Measurements from ENCODE around the gene AIP.
A peak's percentile ranks its signal among the peaks of the same experiment; 100 is the strongest.
"Not testable (repeated sequence)": the region's sequence is repeated elsewhere in the genome, so short reads cannot be mapped to it uniquely, and the experiment has no call there.

The AIP gene

GRCh38 chr11:67464411-67465188 is 18.2 kb upstream of the AIP start:
- TF ChIP-seq, protein P1, sequence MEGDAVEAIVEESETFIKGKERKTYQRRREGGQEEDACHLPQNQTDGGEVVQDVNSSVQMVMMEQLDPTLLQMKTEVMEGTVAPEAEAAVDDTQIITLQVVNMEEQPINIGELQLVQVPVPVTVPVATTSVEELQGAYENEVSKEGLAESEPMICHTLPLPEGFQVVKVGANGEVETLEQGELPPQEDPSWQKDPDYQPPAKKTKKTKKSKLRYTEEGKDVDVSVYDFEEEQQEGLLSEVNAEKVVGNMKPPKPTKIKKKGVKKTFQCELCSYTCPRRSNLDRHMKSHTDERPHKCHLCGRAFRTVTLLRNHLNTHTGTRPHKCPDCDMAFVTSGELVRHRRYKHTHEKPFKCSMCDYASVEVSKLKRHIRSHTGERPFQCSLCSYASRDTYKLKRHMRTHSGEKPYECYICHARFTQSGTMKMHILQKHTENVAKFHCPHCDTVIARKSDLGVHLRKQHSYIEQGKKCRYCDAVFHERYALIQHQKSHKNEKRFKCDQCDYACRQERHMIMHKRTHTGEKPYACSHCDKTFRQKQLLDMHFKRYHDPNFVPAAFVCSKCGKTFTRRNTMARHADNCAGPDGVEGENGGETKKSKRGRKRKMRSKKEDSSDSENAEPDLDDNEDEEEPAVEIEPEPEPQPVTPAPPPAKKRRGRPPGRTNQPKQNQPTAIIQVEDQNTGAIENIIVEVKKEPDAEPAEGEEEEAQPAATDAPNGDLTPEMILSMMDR (IDR thresholded peaks at IDR 0.05; ENCODE audit: low read depth, low read length, missing control alignments), result no peak
- H3K4me3 ChIP-seq (ENCODE audit: low read depth, low read length), result peak overlapping the region; percentile 54
- in situ Hi-C loops (cut with HindIII; ENCODE audit: low sequenced_read_pairs), result no loop called here
- DNase-seq (ENCODE audit: low read depth), result no peak

- peak overlapping the region; percentile 54 for H3K4me3 ChIP-seq (ENCODE audit: low read depth, low read length)
- no peak for DNase-seq (ENCODE audit: low read depth)
- TF ChIP-seq, protein P1 (IDR thresholded peaks at IDR 0.05; ENCODE audit: low read depth, low read length, missing control alignments), result no peak
- in situ Hi-C loops (cut with HindIII; ENCODE audit: low sequenced_read_pairs), result no loop called here
These were observed 17.7 kb upstream of the AIP start for GRCh38 chr11:67465189-67465510.

DNA sequence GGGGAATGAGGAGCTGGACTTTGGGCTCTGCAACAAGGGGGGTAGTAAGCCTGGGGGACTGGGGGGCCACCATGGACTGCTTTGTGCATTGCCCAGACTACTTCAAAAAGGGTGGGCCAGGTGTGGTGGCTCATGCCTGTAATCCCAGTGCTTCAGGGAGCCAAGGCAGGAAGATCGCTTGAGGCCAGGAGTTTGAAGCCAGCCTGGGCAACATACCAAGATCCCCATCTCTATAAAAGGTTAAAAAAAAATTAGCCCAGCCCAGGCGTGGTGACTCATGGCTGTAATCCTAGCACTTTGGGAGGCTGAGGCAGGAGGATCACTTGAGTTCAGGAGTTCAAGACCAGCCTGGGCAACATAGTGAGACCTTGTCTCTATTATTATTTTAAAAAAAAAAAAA is 17.3 kb upstream of the AIP start:
- in situ Hi-C loops (cut with HindIII; ENCODE audit: low sequenced_read_pairs); DNase-seq (ENCODE audit: low read depth); H3K4me3 ChIP-seq (ENCODE audit: low read depth, low read length): not testable (repeated sequence)

DNA sequence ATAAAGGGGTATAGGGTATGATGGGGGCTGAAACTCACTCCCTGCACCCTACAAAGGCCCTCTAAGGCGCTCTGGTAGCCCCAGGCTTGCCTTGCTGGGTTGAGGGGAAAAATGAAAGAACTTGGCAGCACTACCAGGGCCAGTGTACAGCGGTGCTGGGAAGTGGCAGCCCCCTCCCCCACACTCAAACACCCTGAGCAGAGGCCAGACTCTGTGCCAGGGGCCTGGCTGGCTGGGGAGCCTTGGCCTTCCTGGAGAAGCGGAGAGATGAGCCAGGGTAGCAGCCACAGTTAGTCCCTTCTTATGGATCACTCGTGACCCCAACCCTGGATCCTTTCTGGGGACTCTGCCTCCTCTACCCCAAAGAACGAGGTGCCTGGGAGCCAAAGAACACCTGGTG is 16.5 kb upstream of the AIP start:
- H3K4me3 ChIP-seq (ENCODE audit: low read depth, low read length), result no peak overlapping the region
- no peak for DNase-seq (ENCODE audit: low read depth)
- in situ Hi-C loops (cut with HindIII; ENCODE audit: low sequenced_read_pairs), result no loop called here
- TF ChIP-seq, protein P1 (IDR thresholded peaks at IDR 0.05; ENCODE audit: low read depth, low read length, missing control alignments), result no peak

DNA sequence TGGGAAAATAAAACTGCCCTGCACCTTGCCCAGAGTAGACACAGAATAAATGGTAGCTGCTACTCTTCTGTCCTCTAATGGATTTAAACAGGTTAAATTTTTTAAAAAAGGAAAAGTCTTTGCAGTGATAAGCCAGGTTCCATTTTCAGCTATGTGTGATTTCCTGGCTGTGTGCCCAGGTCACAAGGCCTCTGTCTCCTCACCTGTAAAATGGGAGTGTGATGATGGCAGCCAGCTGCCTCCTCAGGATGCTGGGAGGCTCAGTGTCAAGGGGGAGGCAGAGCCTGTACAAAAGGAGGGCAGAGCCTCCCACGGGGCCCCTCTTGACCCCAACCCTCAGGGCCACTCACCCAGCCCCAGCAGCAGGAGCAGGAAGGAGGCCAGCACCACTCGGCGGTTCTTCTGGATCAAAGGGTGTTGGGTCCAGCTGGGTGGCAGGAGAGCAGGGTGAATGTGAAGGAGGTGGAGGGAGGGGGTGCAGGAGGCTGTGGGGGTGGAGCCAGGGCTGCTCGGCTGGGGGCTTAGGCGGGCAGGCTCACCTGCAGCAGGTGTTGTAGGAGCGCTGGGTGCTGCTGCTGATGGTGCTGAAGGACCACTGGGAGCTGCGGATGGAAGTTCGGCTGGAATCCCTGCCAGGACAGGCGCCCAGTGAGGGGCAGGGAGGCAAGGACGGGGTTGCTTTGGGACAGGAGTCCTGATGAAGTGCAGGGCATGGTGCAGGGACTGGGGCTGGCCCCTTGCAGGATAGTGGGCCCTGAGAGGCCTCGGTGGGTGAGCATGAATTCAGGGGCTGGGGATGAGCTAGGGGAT is 15.7 kb upstream of the AIP start:
- in situ Hi-C loops (cut with HindIII; ENCODE audit: low sequenced_read_pairs), result no loop called here
- TF ChIP-seq, protein P1 (IDR thresholded peaks at IDR 0.05; ENCODE audit: low read depth, low read length, missing control alignments), result no peak
- H3K4me3 ChIP-seq (ENCODE audit: low read depth, low read length), result no peak overlapping the region
- no peak for DNase-seq (ENCODE audit: low read depth)

DNA sequence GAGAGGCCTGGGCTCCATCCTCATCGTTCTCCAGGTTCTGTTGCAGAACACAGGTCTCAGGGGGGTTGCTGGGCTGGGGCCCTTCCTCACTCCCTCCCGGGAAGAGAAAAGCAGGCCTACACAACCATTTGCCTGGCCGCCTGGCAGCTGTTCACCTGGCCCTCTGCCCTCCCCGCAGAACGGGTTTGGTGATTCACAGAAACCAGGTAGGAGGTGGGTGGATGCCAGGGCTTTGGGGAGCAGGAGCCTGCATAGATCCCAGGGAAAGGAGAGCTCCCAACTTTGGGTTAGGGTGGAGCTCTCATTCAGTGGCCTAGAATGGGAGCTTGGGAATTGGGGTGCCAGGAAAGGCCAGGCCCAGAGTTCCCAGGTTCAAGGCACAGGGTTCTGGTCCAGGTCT is 14.8 kb upstream of the AIP start:
- in situ Hi-C loops (cut with HindIII; ENCODE audit: low sequenced_read_pairs), result no loop called here
- TF ChIP-seq, protein P1 (IDR thresholded peaks at IDR 0.05; ENCODE audit: low read depth, low read length, missing control alignments), result no peak
- H3K4me3 ChIP-seq (ENCODE audit: low read depth, low read length), result peak overlapping the region; percentile 82
- peak; percentile 28 for DNase-seq (ENCODE audit: low read depth)

- no peak for DNase-seq (ENCODE audit: low read depth)
- H3K4me3 ChIP-seq (ENCODE audit: low read depth, low read length), result peak overlapping the region; percentile 82
- in situ Hi-C loops (cut with HindIII; ENCODE audit: low sequenced_read_pairs), result no loop called here
- TF ChIP-seq, protein P1 (IDR thresholded peaks at IDR 0.05; ENCODE audit: low read depth, low read length, missing control alignments), result no peak
These were observed 14.4 kb upstream of the AIP start for GRCh38 chr11:67468456-67468758.

Measured in astrocyte of the cerebellum (primary cell).